ENCODE results near the gene CHSY1. TPM values are rescaled to one million over a fixed set of nuclear protein-coding genes. Genes with fewer than 3 reads are reported as not detected.
"Not testable (repeated sequence)": the region's sequence is repeated elsewhere in the genome, so short reads cannot be mapped to it uniquely, and the experiment has no call there.

CHSY1 gene
- polyA plus RNA-seq, 4 donors: 36.6 to 55.0 (median 48.4) TPM

DNA sequence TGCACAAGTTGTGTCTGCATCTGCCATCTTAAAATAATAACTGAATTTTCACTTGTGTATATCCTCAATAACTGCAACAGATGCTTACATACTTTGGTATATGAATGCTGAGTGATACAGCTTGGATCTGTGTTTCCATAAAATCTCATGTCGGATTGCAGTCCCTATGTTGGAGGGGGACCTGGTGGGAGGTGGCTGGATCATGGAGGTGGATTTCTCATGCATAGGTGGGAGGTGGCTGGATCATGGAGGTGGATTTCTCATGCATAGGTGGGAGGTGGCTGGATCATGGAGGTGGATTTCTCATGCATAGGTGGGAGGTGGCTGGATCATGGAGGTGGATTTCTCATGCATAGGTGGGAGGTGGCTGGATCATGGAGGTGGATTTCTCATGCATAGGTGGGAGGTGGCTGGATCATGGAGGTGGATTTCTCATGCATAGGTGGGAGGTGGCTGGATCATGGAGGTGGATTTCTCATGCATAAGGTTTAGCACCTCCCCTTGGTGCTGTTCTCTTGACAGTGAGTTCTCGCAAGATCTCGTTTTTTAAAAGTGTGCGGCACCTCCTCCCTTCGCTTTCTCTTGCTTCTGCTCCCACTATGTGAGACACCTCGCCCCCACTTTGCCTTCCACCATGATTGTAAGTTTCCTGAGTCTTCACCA lies 37.3 kb downstream of the CHSY1 start:
- DNase-seq (ENCODE audit: low read depth in 4 of 4, low spot score in 3 of 4): not testable (repeated sequence)

GRCh38 chr15:101213570-101213969 lies 38.3 kb downstream of the CHSY1 start:
- no peak for DNase-seq (ENCODE audit: low read depth in 4 of 4, low spot score in 3 of 4)

GRCh38 chr15:101213147-101213546 lies 38.7 kb downstream of the CHSY1 start:
- no peak for DNase-seq (ENCODE audit: low read depth in 4 of 4, low spot score in 3 of 4)

GRCh38 chr15:101211897-101212296 lies 40.0 kb downstream of the CHSY1 start:
- no peak for DNase-seq (ENCODE audit: low read depth in 4 of 4, low spot score in 3 of 4)

DNA sequence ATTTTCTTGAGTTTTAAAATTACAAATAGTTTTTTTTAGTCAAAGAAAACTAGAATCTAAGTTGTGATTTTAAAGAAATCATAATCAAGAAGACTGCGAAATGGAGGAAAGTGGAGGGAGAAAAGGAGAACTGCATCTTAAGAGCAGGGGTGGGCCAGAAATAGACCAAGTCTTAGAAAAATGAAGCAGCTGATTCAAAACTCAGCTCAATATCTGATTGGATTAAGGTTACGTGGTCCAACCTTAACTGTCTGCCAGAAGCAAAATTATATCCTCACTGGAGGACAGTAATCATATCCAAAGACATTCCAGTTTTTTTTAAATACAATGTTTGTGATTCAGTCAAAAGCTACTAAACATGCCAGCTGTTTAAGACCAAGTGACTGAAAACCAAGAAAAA lies 41.4 kb downstream of the CHSY1 start:
- DNase-seq (ENCODE audit: low read depth in 4 of 4, low spot score in 3 of 4): no peak

GRCh38 chr15:101210058-101210457 lies 41.8 kb downstream of the CHSY1 start:
- no peak for DNase-seq (ENCODE audit: low read depth in 4 of 4, low spot score in 3 of 4)

GRCh38 chr15:101209285-101209845 lies 42.5 kb downstream of the CHSY1 start:
- DNase-seq (ENCODE audit: low read depth in 4 of 4, low spot score in 3 of 4): no peak

- DNase-seq (ENCODE audit: low read depth in 4 of 4, low spot score in 3 of 4): no peak
Observed at GRCh38 chr15:101207867-101208288, 44.0 kb downstream of the CHSY1 start.

- no peak for DNase-seq (ENCODE audit: low read depth in 4 of 4, low spot score in 3 of 4)
Observed at GRCh38 chr15:101206176-101206591, 45.7 kb downstream of the CHSY1 start.

GRCh38 chr15:101204739-101205535 lies 46.9 kb downstream of the CHSY1 start:
- DNase-seq (ENCODE audit: low read depth in 4 of 4, low spot score in 3 of 4): no peak

DNA sequence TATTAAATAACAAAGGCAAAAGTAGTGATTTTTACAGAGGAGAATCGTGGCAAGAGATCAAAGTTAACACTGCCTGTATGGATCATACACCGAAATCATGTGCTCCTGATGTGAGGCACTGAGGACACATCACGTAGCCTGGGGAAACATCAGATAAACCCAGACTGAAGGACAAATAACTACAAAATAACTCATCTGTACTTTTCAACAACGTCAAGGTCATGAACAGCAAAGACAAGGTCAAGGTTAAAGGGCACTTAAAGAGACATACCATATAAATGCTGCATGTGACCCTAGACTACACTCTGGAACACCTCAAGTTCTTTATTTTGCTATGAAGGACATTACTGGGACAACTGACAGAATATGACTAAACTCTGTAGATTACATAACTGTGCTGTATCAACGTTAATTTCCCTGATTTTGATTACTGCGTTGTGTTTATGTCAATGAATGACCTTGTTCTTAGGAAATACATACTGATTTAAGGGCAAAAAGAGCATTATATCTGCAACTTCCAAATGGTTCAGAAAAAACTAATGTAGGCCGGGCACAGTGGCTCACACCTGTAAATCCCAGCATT lies 48.1 kb downstream of the CHSY1 start:
- DNase-seq (ENCODE audit: low read depth in 4 of 4, low spot score in 3 of 4): no peak

- no peak for DNase-seq (ENCODE audit: low read depth in 4 of 4, low spot score in 3 of 4)
Observed at GRCh38 chr15:101203029-101203573, 48.7 kb downstream of the CHSY1 start.

GRCh38 chr15:101201411-101202174 lies 50.3 kb downstream of the CHSY1 start:
- peak in 3 of 4 donors; percentile 52 to 63 (median 53) for DNase-seq (ENCODE audit: low read depth in 4 of 4, low spot score in 3 of 4)

DNA sequence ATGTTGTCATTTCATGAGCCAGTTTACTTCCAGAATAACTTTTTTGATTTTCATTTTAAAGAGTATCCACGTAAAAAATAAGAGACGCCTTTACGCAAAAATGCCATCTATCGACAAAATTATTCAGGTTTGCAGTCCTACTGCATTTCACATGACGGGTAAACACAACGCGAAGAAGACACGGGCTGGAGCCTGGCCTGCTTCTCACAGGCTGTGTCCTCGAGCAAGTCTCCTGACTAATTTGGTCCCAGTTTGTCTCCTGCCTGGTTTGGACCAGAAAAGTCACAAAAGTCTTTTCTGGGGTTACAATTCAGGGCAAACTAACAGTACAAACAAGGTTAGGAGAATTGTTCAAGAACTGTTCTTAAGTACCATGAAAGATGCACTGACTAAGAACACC lies 51.7 kb downstream of the CHSY1 start:
- DNase-seq (ENCODE audit: low read depth in 4 of 4, low spot score in 3 of 4): no peak

GRCh38 chr15:101198800-101199199 lies 53.0 kb downstream of the CHSY1 start:
- DNase-seq (ENCODE audit: low read depth in 4 of 4, low spot score in 3 of 4): no peak

DNA sequence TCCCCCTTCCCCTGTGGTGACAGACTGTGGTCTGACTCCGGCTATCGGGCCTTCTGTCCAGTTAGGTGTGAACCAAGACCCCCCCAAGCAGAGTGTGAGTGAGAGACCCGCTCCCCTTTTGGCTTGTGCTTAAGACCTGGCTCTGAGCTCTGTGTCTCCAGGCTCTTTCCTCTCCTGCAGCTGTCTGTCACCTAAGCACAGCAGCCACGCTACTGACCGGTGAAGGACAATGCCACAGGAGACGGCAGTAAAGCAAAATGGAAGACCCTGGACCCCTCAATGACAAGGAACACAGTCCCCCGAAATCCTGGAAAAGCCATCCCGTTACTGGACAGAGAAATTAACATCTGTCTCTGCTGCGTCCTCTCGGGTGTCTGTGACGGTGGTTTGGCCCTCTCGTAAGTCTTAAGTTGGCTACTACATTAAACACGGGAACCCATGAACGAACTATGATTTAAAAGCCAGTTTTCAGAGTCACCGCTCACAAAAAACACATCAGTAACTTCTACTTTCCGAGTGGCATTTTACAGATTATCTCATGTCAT lies 53.7 kb downstream of the CHSY1 start:
- DNase-seq (ENCODE audit: low read depth in 4 of 4, low spot score in 3 of 4): no peak

- no peak for DNase-seq (ENCODE audit: low read depth in 4 of 4, low spot score in 3 of 4)
Observed at GRCh38 chr15:101194546-101195125, 57.2 kb downstream of the CHSY1 start.

- no peak for DNase-seq (ENCODE audit: low read depth in 4 of 4, low spot score in 3 of 4)
Observed at GRCh38 chr15:101193806-101194545, 57.9 kb downstream of the CHSY1 start.

DNA sequence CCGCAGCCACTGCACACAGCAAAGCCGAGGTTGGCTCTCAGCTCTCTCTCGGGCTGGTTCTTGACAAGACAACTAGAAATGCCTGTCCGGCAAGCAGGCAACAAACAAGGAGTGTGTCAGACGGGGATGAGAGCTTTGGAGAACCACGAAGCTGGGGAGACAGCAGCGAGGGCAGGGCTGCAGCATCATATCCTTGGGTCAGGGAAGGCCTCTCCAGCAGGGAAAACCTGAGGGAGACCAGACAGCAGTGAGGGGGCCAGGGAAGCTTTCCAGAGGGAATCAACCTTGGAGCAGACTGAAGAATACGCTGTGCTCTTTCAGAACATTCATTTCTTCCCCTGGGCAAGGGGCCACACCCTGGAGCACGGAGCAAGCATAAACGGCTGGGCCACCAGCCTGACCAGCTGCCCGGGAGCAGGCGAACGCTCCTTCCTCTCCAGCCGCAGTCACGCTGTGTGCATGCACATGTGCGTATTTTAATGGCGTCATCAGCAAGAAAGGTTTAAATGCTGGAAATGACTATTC lies 58.7 kb downstream of the CHSY1 start:
- no peak for DNase-seq (ENCODE audit: low read depth in 4 of 4, low spot score in 3 of 4)

All from left renal pelvis (tissue), 4 donors.